Measurements from ENCODE around the gene BCAS3. TPM values are rescaled to one million over a fixed set of nuclear protein-coding genes. Genes with fewer than 3 reads are reported as not detected.

BCAS3 gene
- total RNA-seq, 3 donors from 2014 or later = 21.6 to 33.4 (median 32.1) TPM

GRCh38 chr17:61149106-61149825 is 471.6 kb downstream of the BCAS3 start:
- TF ChIP-seq CTCF (IDR thresholded peaks at IDR 0.05) = no peak
- Histone ChIP-seq H3K4me1 (ENCODE audit: low read depth) (no peaks in the 10 kb centered on the region), H3K36me3 (ENCODE audit: low read depth) (no peaks in the 10 kb centered on the region), H3K9me3 (no peaks in the 10 kb centered on the region), H3K4me3 (no peak overlapping the region)
- no peak for ATAC-seq
- intact Hi-C loops (cut with DNase I, micrococcal nuclease) = no loop called here
- DNase-seq = no peak

- no peak for DNase-seq
- Histone ChIP-seq H3K36me3 (ENCODE audit: low read depth) (no peaks in the 10 kb centered on the region), H3K4me1 (ENCODE audit: low read depth) (no peaks in the 10 kb centered on the region), H3K9me3 (no peaks in the 10 kb centered on the region), H3K4me3 (no peak overlapping the region)
- TF ChIP-seq CTCF (IDR thresholded peaks at IDR 0.05) = no peak
- no peak for ATAC-seq
- intact Hi-C loops (cut with DNase I, micrococcal nuclease) = no loop called here
These were observed 472.3 kb downstream of the BCAS3 start for GRCh38 chr17:61149862-61150362.

GRCh38 chr17:61150686-61151299 is 473.1 kb downstream of the BCAS3 start:
- Histone ChIP-seq H3K4me1 (ENCODE audit: low read depth) (no peaks in the 10 kb centered on the region), H3K9me3 (no peaks in the 10 kb centered on the region), H3K36me3 (ENCODE audit: low read depth) (no peaks in the 10 kb centered on the region), H3K4me3 (no peak overlapping the region)
- intact Hi-C loops (cut with DNase I, micrococcal nuclease) = no loop called here
- DNase-seq (no peak), ATAC-seq (no peak)
- no peak for TF ChIP-seq CTCF (IDR thresholded peaks at IDR 0.05)

- no peak for TF ChIP-seq CTCF (IDR thresholded peaks at IDR 0.05)
- intact Hi-C loops (cut with DNase I, micrococcal nuclease) = no loop called here
- no peaks in the 10 kb centered on the region for H3K9me3 ChIP-seq
- no peaks in the 10 kb centered on the region for H3K36me3 ChIP-seq (ENCODE audit: low read depth)
- no peak for ATAC-seq
- no peak for DNase-seq
- H3K4me3 ChIP-seq = no peak overlapping the region
- H3K4me1 ChIP-seq (ENCODE audit: low read depth) = no peaks in the 10 kb centered on the region
These were observed 475.2 kb downstream of the BCAS3 start for GRCh38 chr17:61152898-61153297.

DNA sequence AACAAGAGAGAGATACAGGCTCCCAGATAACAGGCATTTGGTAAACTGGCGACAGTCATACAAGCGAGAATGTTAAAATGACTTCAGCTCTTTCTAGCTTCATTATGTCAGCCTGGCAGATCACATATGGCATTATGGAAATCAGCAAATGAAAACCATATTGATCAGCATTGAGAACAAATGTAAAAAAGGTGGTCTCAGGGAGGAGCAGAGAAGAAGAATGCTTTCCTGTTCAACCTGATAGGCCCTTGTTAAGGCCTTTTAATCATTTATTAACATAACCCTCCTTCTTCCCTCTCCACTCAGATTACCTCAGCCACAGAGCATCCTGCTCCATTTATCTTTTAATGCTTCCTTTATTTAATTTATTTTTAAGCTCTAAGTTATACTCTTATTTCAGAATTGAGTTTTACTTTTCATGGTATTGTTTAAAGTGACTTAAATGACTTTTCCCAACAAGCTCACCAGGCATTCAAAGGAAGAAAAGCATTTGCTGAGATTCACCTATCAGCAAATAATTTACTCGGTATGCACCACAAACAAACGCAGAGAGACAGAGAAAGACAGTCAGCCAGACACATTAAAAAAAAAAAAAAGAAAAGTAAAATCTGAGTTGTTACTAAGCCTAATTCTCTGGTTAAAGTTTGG is 478.1 kb downstream of the BCAS3 start:
- TF ChIP-seq CTCF (IDR thresholded peaks at IDR 0.05) = no peak
- DNase-seq (no peak), ATAC-seq (no peak)
- intact Hi-C loops (cut with DNase I, micrococcal nuclease) = no loop called here
- no peak overlapping the region for H3K4me3 ChIP-seq
- no peaks in the 10 kb centered on the region for H3K9me3 ChIP-seq
- H3K36me3 ChIP-seq (ENCODE audit: low read depth) = no peaks in the 10 kb centered on the region
- H3K4me1 ChIP-seq (ENCODE audit: low read depth) = no peaks in the 10 kb centered on the region

Data from mucosa of descending colon (tissue), 3 donors.